ENCODE measurements around the gene ACTL7A.

GRCh38 chr9:108845507-108845906 lies 16.6 kb upstream of the ACTL7A start:
- TF ChIP-seq, protein P1, sequence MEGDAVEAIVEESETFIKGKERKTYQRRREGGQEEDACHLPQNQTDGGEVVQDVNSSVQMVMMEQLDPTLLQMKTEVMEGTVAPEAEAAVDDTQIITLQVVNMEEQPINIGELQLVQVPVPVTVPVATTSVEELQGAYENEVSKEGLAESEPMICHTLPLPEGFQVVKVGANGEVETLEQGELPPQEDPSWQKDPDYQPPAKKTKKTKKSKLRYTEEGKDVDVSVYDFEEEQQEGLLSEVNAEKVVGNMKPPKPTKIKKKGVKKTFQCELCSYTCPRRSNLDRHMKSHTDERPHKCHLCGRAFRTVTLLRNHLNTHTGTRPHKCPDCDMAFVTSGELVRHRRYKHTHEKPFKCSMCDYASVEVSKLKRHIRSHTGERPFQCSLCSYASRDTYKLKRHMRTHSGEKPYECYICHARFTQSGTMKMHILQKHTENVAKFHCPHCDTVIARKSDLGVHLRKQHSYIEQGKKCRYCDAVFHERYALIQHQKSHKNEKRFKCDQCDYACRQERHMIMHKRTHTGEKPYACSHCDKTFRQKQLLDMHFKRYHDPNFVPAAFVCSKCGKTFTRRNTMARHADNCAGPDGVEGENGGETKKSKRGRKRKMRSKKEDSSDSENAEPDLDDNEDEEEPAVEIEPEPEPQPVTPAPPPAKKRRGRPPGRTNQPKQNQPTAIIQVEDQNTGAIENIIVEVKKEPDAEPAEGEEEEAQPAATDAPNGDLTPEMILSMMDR (IDR thresholded peaks at IDR 0.05), result no peak
- no peak for TF ChIP-seq POLR2A (IDR thresholded peaks at IDR 0.05)
